Measurements from ENCODE around the gene JAKMIP3.

DNA sequence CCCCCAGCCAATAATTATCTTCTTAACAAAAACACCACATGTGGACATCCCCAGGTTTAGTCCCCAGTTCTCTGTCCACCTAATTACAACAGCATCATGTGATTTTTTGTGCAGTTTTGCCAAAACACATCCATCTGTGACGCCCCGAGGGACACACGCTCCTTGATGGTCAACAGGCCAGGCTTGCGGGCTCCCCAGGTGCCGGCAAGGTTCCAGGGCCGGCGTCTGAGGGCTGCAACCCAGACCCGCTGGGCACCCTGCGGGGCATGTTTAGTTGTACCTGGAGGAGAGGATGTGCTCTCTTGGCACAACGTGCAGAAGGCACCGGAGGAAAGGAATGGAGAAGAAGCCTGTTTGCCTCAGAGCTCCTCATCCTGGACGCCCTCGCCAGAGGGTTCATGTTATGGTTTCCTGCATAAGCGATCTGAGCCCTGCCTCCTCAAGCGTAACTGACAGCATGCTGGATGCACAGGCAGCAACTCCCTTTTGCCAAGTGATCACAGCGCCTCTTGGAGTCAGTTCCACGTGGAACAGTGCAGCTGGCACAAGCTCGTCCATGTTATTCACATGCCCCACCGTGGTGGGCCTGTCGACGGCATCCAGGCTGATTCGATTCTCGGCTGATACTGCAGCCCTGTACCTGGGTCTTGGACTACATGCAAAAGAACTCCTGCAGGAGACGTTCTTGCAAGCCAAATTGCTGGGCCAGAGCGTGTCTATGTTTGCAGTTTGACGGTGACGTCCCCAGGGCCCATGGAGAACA is 41.6 kb downstream of the JAKMIP3 start:
- TF ChIP-seq, protein P1, sequence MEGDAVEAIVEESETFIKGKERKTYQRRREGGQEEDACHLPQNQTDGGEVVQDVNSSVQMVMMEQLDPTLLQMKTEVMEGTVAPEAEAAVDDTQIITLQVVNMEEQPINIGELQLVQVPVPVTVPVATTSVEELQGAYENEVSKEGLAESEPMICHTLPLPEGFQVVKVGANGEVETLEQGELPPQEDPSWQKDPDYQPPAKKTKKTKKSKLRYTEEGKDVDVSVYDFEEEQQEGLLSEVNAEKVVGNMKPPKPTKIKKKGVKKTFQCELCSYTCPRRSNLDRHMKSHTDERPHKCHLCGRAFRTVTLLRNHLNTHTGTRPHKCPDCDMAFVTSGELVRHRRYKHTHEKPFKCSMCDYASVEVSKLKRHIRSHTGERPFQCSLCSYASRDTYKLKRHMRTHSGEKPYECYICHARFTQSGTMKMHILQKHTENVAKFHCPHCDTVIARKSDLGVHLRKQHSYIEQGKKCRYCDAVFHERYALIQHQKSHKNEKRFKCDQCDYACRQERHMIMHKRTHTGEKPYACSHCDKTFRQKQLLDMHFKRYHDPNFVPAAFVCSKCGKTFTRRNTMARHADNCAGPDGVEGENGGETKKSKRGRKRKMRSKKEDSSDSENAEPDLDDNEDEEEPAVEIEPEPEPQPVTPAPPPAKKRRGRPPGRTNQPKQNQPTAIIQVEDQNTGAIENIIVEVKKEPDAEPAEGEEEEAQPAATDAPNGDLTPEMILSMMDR (IDR thresholded peaks at IDR 0.05) = no peak
- no peak for TF ChIP-seq POLR2A (IDR thresholded peaks at IDR 0.05)
